ENCODE results near the gene CAPNS1. TPM values are rescaled to one million over a fixed set of nuclear protein-coding genes. Genes with fewer than 3 reads are reported as not detected.

Gene CAPNS1
- 100 to 1,000 TPM in 8 of 9 donors, 10 to 100 TPM in 1; 94.8 to 762 (median 298) TPM for total RNA-seq
- polyA plus RNA-seq: 100 to 1,000 TPM; 740 to 916 (median 745) TPM
- long read RNA-seq, donor 1, transcript CAPNS1-201 (11 exons, 1,918 nt): major isoform, 22 of 64 reads
- long read RNA-seq, donor 1, partial matches to known transcripts: 23 of 64 reads
- long read RNA-seq, donor 1, other reads (novel, unspliced or antisense): 18 of 64 reads
- long read RNA-seq, donor 2, transcript CAPNS1-201 (11 exons, 1,918 nt): major isoform, 27 of 200 reads
- long read RNA-seq, donor 2, partial matches to known transcripts: 165 of 200 reads
- long read RNA-seq, donor 2, other reads (novel, unspliced or antisense): 7 of 200 reads
- long read RNA-seq, donor 3, transcript CAPNS1-201 (11 exons, 1,918 nt): major isoform, 20 of 142 reads
- long read RNA-seq, donor 3, partial matches to known transcripts: 121 of 142 reads
- long read RNA-seq, donor 3, other reads (novel, unspliced or antisense): 0 of 142 reads
- long read RNA-seq, donor 4, partial matches to known transcripts: 8 of 8 reads
- long read RNA-seq, donor 4, other reads (novel, unspliced or antisense): 0 of 8 reads
- long read RNA-seq, donor 5, transcript CAPNS1-201 (11 exons, 1,918 nt): major isoform, 138 of 231 reads
- long read RNA-seq, donor 5, partial matches to known transcripts: 86 of 231 reads
- long read RNA-seq, donor 5, other reads (novel, unspliced or antisense): 7 of 231 reads
- long read RNA-seq, donor 6, partial matches to known transcripts: 4 of 18 reads
- long read RNA-seq, donor 6, other reads (novel, unspliced or antisense): 14 of 18 reads
- long read RNA-seq, donor 7, transcript CAPNS1-201 (11 exons, 1,918 nt): major isoform, 13 of 67 reads
- long read RNA-seq, donor 7, partial matches to known transcripts: 41 of 67 reads
- long read RNA-seq, donor 7, other reads (novel, unspliced or antisense): 12 of 67 reads
- long read RNA-seq, donor 8, transcript CAPNS1-201 (11 exons, 1,918 nt): major isoform, 38 of 98 reads
- long read RNA-seq, donor 8, partial matches to known transcripts: 41 of 98 reads
- long read RNA-seq, donor 8, other reads (novel, unspliced or antisense): 19 of 98 reads
- long read RNA-seq, donor 9, transcript CAPNS1-201 (11 exons, 1,918 nt): major isoform, 17 of 94 reads
- long read RNA-seq, donor 9, partial matches to known transcripts: 60 of 94 reads
- long read RNA-seq, donor 9, other reads (novel, unspliced or antisense): 17 of 94 reads
- long read RNA-seq, donor 10, transcript CAPNS1-201 (11 exons, 1,918 nt): major isoform, 18 of 103 reads
- long read RNA-seq, donor 10, partial matches to known transcripts: 77 of 103 reads
- long read RNA-seq, donor 10, other reads (novel, unspliced or antisense): 8 of 103 reads

GRCh38 chr19:36139473-36140303 is at the start of gene CAPNS1:
Gene CAPNS1, plus strand, starts transcription at chr19:36140066. Its CDS starts 946 bp downstream, at chr19:36141012.
- intact Hi-C loops (cut with DNase I): no loop called here
- H3K27ac ChIP-seq: peak within 1 kb of the TSS; percentile 96 to 99 (median 99)
- WGBS, 4 donors: 0 to 1% (median 0%) methylated on average over 26 to 75 of the region's 75 CpGs

GRCh38 chr19:36090910-36091695 is 48.8 kb upstream of the CAPNS1 start:
- no peaks in the 10 kb centered on the region for H3K9me3 ChIP-seq (replicated peaks in 1 of 3)
- DNase-seq: no peak
- no peaks in the 10 kb centered on the region for H3K27me3 ChIP-seq
- H3K27ac ChIP-seq: no peak overlapping the region
- WGBS, 4 donors: 78 to 97% (median 89%) methylated on average over 11 to 13 of the region's 13 CpGs
- no peak for TF ChIP-seq POLR2A (IDR thresholded peaks at IDR 0.05)
- TF ChIP-seq, protein P1, sequence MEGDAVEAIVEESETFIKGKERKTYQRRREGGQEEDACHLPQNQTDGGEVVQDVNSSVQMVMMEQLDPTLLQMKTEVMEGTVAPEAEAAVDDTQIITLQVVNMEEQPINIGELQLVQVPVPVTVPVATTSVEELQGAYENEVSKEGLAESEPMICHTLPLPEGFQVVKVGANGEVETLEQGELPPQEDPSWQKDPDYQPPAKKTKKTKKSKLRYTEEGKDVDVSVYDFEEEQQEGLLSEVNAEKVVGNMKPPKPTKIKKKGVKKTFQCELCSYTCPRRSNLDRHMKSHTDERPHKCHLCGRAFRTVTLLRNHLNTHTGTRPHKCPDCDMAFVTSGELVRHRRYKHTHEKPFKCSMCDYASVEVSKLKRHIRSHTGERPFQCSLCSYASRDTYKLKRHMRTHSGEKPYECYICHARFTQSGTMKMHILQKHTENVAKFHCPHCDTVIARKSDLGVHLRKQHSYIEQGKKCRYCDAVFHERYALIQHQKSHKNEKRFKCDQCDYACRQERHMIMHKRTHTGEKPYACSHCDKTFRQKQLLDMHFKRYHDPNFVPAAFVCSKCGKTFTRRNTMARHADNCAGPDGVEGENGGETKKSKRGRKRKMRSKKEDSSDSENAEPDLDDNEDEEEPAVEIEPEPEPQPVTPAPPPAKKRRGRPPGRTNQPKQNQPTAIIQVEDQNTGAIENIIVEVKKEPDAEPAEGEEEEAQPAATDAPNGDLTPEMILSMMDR (IDR thresholded peaks at IDR 0.05): no peak
- intact Hi-C loops (cut with DNase I): no loop called here
- no peaks in the 10 kb centered on the region for H3K4me1 ChIP-seq (replicated peaks in 1 of 2)
- no peak overlapping the region for H3K4me3 ChIP-seq
- no peaks in the 10 kb centered on the region for H3K36me3 ChIP-seq (replicated peaks in 1 of 2)

More at GRCh38 chr19:36139473-36140303, at the start of gene CAPNS1:
- peaks cover 0 to 30% of the 10 kb centered on the region in 2 donors for H3K36me3 ChIP-seq (replicated peaks in 1 of 2)
- H3K9me3 ChIP-seq (replicated peaks in 1 of 3): no peaks in the 10 kb centered on the region
- TF ChIP-seq, protein P1 (IDR thresholded peaks at IDR 0.05): no peak
- TF ChIP-seq POLR2A (IDR thresholded peaks at IDR 0.05): peak; percentile 84 to 94
- peak; percentile 96 to 98 (median 97) for DNase-seq
- peaks cover 16 to 21% of the 10 kb centered on the region in 2 donors for H3K4me1 ChIP-seq (replicated peaks in 1 of 2)
- H3K27me3 ChIP-seq: no peaks in the 10 kb centered on the region
- peak within 1 kb of the TSS; percentile 66 to 98 (median 82) for H3K4me3 ChIP-seq

DNA sequence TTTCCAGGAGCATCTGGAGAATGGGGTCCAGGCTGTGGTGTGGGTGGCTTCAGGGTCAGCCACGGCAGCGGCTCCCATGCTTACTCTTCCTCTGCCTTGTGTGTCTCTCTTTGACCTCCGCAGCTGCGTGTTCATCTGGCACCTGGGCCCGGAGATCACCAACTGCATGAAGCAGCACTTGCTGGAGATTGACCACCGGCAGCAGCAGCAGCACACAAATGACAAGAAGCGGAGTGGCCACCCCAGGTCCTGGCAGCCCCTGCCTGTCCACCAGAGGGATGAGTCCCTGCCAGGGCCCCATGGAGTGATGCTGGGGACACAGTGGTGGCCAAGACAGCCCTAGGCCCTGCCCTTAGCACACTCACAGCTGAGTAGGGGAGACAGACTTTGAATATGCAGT is 47.3 kb upstream of the CAPNS1 start:
- Histone ChIP-seq H3K36me3 (replicated peaks in 1 of 2) (no peaks in the 10 kb centered on the region), H3K27ac (no peak overlapping the region), H3K27me3 (no peaks in the 10 kb centered on the region), H3K9me3 (replicated peaks in 1 of 3) (no peaks in the 10 kb centered on the region), H3K4me3 (no peak overlapping the region), H3K4me1 (replicated peaks in 1 of 2) (no peaks in the 10 kb centered on the region)
- TF ChIP-seq, protein P1 (IDR thresholded peaks at IDR 0.05): no peak
- no peak for TF ChIP-seq POLR2A (IDR thresholded peaks at IDR 0.05)
- intact Hi-C loops (cut with DNase I): no loop called here
- 93 to 99% (median 96%) methylated on average over 6 to 7 of the region's 7 CpGs; no CpG with 5 or more reads in 1 of the 4 donors for WGBS, 4 donors
- DNase-seq: no peak
